Stomach (tissue), 4 donors: ENCODE data around the gene MAP7D2.

Experiments used
- CTCF ChIP-seq, 7 experiments: fragments of 450-650 bp in 4 of 7; fragments of 200-600 bp in 3 of 7; sonication (generic) in 3 of 7; IDR thresholded peaks; one replicate each; pipeline ENCODE4 v1.5.1; 2016 to 2019; ENCODE audit warnings: antibody characterized with exemption in 7 of 7, control low read depth in 2 of 7, mild to moderate bottlenecking in 1 of 7
- EP300 ChIP-seq: sonication (generic); formaldehyde crosslinking; IDR thresholded peaks from one replicate; pipeline ENCODE4 v1.6.1; 2017; ENCODE audit warnings: antibody characterized with exemption
- POLR2A ChIP-seq, 4 donors: fragments of 450-650 bp; IDR thresholded peaks; one replicate each; pipeline ENCODE4 v1.6.1; 2016; ENCODE audit warnings: antibody characterized with exemption in 4 of 4, control low read depth in 2 of 4, mild to moderate bottlenecking in 1 of 4, moderate library complexity in 1 of 4
- POLR2AphosphoS5 ChIP-seq, 3 donors: sonication (generic); formaldehyde crosslinking; IDR thresholded peaks; one replicate each; pipeline ENCODE4 v1.6.1; 2016; ENCODE audit warnings: antibody characterized with exemption in 3 of 3

- TF ChIP-seq POLR2A (IDR thresholded peaks at IDR 0.05) (no peak), CTCF (IDR thresholded peaks at IDR 0.05) (no peak), POLR2AphosphoS5 (IDR thresholded peaks at IDR 0.05) (no peak), EP300 (no peak)
Measured at GRCh38 chrX:20026278-20026677, 90.4 kb downstream of the MAP7D2 start.
